GM13976 (cell line): ENCODE data around the gene LHX5.

Experiments
- DNase-seq: peaks from one replicate; pipeline ENCODE4 v3.0.0; 2012; ENCODE audit warnings: low spot score
- CTCF ChIP-seq: IDR thresholded peaks from 2 replicates; pipeline ENCODE4 v1.5.1; 2012; ENCODE audit warnings: borderline replicate concordance, mild to moderate bottlenecking; ENCODE audit not compliant: insufficient read depth; ENCODE audit errors: extremely low read depth, missing control alignments, control extremely low read depth
- in situ Hi-C: fragments of 300-500 bp; cut with MboI; formaldehyde crosslinking; loops from one replicate; pipeline ENCODE4 v1.12.0; 2022; ENCODE audit warnings: low sequenced_read_pairs, mixed read lengths, inconsistent platforms; ENCODE audit not compliant: unreplicated experiment

The LHX5 gene

GRCh38 chr12:113469949-113470743, 1.5 kb downstream of the LHX5 start:
- TF ChIP-seq CTCF: no peak
- in situ Hi-C loops: loop anchor here (25.0 kb wide), 2 partner anchors 442 to 942 kb away; partner anchors contain the start of gene TBX5
- peak; percentile 41 for DNase-seq

- DNase-seq: no peak
- in situ Hi-C loops: loop anchor here (25.0 kb wide), 2 partner anchors 443 to 943 kb away; partner anchors contain the start of gene TBX5
These were observed 2.3 kb downstream of the LHX5 start for GRCh38 chr12:113469224-113469948.

GRCh38 chr12:113468365-113469223, 3.1 kb downstream of the LHX5 start:
- no peak for TF ChIP-seq CTCF
- in situ Hi-C loops: loop anchor here (25.0 kb wide), 2 partner anchors 444 to 944 kb away; partner anchors contain the start of gene TBX5
- peak; percentile 25 for DNase-seq

More at GRCh38 chr12:113469224-113469948, 2.3 kb downstream of the LHX5 start:
- no peak for TF ChIP-seq CTCF

- no peak for TF ChIP-seq CTCF
- DNase-seq: peak; percentile 33
- in situ Hi-C loops: loop anchor here (25.0 kb wide), 2 partner anchors 445 to 945 kb away; partner anchors contain the start of gene TBX5
These were observed 3.9 kb downstream of the LHX5 start for GRCh38 chr12:113467502-113468364.

- in situ Hi-C loops: loop anchor here (25.0 kb wide), 2 partner anchors 445 to 945 kb away; partner anchors contain the start of gene TBX5
- TF ChIP-seq CTCF: no peak
- DNase-seq: peak; percentile 37
These were observed 4.5 kb downstream of the LHX5 start for GRCh38 chr12:113467142-113467501.
